GM23248 (cell line): ENCODE measurements around the gene RBM17.

Experiments used
- EZH2 ChIP-seq: fragments of 200-600 bp; sonication (generic); IDR thresholded peaks from 2 replicates; pipeline ENCODE4 v1.6.1; 2018; ENCODE audit warnings: antibody characterized with exemption, mild to moderate bottlenecking; ENCODE audit not compliant: insufficient read depth, poor library complexity, severe bottlenecking
- EZH2phosphoT487 ChIP-seq: fragments of 200-600 bp; sonication (generic); IDR thresholded peaks from 2 replicates; pipeline ENCODE4 v1.6.1; 2018; ENCODE audit warnings: antibody characterized with exemption, moderate library complexity, mild to moderate bottlenecking, low read depth; ENCODE audit not compliant: insufficient read depth

DNA sequence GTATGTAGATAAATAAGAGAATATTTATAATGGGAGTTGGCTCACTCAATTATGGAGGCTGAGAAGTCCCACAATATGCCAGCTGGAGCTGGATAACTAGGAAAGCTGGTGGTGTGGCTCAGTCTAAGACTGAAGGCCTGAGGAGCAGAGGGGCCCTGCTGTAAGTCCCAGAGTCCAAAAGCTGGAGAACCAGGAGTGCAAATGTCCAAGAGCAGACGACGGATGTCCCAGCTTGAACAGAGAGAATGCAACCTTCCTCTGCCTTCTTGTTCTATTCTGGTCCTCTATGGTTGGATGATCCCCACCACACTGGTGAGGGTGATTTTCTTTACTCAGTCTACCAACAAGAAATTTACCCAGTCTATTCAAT, 39.8 kb upstream of the RBM17 start:
- no peak for TF ChIP-seq EZH2
- no peak for TF ChIP-seq EZH2phosphoT487
